Bronchial smooth muscle cell (primary cell): ENCODE data around the gene ZNF25. TPM values are rescaled to one million over a fixed set of nuclear protein-coding genes. Genes with fewer than 3 reads are reported as not detected.

Source experiments
- total RNA-seq: library from RNA; depleted of rRNA; stranded (reverse); fragments of >200 nt; gene quantifications from 2 replicates; pipeline ENCODE4 v1.2.1, GENCODE V29; 2014

Gene ZNF25
- total RNA-seq = 5.3 and 8.2 TPM in 2 replicates

GRCh38 chr10:37976091-37976879 lies at the start of gene ZNF25:
ZNF25 (minus strand) TSS chr10:37976647; CDS start chr10:37971722, 4,925 bp downstream.

GRCh38 chr10:38010119-38010903 lies 33.9 kb upstream of the ZNF25 start, which contains the start of gene ZNF33A:
ZNF33A (plus strand) TSS chr10:38010675; CDS start chr10:38012342, 1,667 bp downstream.

Other genes starting within 250 kb of the ZNF25 start
- gene ZNF248, start 119.0 kb downstream of the ZNF25 start, total RNA-seq = 7.5 and 8.8 TPM in 2 replicates
- 9.1 and 9.8 TPM in 2 replicates for gene ZNF33A, start 34.0 kb upstream of the ZNF25 start, total RNA-seq
- 9.0 and 16.1 TPM in 2 replicates for gene ZNF37A, start 117.7 kb upstream of the ZNF25 start, total RNA-seq